Endothelial cell of hepatic sinusoid (primary cell): Measurements from ENCODE around the gene RRAGA.
"Not testable (repeated sequence)": the region's sequence is repeated elsewhere in the genome, so short reads cannot be mapped to it uniquely, and the experiment has no call there.

Experiments
- in situ Hi-C: cut with HindIII; loops from 2 replicates; pipeline ENCODE4 v1.10.0; 2017; ENCODE audit warnings: low sequenced_read_pairs

RRAGA gene

DNA sequence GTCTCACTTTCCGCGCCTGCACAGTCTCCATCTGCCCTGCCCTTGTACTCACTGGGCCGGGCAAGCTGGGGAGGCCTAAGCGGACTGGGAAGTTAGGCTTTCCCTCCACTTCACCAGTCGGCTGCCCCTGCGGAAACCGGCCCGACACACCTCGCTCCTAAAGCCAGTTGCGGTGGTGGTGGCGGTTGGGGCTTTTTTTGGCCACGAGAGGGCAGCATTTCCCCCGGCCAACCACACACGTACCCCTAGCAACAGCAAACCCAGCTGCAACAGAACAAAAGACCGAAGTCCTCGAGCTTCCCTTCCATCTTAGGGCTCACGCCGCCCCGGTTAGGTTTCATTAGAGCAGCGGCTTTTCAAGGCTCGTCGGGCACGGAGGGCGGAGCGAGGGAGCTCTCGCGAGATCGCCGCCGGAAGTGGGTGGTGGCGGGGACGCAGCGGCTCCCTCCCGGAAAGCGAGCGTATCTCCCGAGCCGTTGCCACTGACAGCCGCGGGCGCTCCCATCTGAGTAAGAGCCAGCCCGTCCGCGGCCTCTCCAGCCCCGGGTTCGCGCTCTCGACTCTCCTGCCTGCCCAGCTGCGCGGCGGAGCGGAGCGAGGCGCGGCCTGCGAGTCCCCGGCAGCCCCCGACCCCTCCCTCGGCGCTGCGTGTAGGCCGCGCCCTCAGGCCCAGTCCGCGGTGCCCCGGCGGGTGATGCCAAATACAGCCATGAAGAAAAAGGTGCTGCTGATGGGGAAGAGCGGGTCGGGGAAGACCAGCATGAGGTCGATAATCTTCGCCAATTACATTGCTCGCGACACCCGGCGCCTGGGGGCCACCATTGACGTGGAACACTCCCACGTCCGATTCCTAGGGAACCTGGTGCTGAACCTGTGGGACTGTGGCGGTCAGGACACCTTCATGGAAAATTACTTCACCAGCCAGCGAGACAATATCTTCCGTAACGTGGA lies at the start of gene RRAGA:
Gene RRAGA (plus strand): TSS at position 462 of the 951 bp plus-strand sequence. CDS start 233 bp downstream, at position 695.
- in situ Hi-C loops = no loop called here

- in situ Hi-C loops = no loop called here
Measured at GRCh38 chr9:19000133-19000532, 49.1 kb upstream of the RRAGA start.

GRCh38 chr9:19009391-19009965 lies 39.7 kb upstream of the RRAGA start:
- in situ Hi-C loops = no loop called here

- in situ Hi-C loops = no loop called here
Measured at GRCh38 chr9:19018201-19018600, 31.0 kb upstream of the RRAGA start.

DNA sequence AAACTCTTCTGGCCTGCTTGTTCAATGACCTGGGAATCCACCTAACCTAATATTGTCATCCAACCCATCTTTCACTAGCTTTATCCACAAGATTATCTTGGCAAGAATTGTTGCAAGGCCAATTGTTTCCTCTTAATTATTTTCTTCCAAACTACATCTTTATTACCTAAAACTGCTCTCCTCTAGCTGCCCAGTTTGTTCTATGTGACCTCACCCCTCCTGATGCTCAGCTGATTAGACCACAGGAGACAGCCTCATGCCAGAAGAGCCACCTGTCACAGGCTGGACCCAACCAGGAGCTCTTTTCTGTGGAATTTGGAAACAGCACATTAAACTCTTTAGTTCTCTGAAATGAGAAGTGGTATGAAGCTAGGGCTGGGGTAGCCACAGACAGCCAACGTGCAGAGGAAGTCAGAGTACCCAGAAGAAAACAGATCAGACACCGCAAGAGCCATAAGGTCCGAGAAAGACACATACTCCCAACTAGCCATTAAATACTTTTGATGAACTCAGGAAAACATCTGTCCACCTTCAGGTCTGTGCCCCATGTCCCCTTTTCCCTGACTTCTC lies 28.3 kb upstream of the RRAGA start:
- in situ Hi-C loops = no loop called here

GRCh38 chr9:19021649-19022048 lies 27.6 kb upstream of the RRAGA start:
- in situ Hi-C loops = not testable (repeated sequence)

- in situ Hi-C loops = no loop called here
Measured at GRCh38 chr9:19022206-19022605, 27.0 kb upstream of the RRAGA start.

DNA sequence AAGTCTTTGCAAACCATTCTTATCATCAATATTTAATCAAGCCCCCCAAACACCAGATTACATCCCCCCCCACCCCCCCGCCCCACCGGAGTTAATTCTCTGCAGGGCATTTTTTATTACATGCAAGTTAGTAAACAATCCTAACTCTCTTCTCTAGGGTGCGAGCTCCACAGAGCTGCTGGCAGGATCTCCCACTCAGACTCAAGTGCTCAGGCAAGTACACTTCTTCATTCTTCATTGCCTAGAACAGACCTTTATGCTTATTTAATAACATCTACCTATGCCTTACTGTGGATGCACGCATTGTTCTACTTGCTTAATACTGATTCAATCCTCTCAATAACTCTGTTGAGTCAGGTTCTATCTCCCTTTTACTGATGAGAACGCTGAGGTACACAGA lies 26.1 kb upstream of the RRAGA start:
- in situ Hi-C loops = no loop called here

DNA sequence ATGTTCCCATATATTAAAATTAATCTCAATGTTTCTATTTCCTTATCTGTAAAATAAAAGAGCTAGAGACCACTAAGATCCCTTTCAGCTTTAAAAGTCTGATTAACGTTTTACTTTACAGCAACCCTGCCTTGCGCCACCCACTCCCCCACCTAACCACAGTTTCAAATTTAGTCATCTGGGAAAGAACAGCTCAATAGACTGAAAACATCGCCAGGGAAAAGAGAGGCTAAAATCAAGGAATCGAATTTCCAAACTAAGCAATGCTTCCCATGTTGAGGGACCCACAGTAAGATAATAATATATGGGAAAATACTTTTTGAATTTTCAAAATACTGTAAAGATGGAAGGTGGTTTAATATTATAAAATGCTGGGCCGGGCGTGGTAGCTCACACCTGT lies 22.9 kb upstream of the RRAGA start:
- in situ Hi-C loops = no loop called here

DNA sequence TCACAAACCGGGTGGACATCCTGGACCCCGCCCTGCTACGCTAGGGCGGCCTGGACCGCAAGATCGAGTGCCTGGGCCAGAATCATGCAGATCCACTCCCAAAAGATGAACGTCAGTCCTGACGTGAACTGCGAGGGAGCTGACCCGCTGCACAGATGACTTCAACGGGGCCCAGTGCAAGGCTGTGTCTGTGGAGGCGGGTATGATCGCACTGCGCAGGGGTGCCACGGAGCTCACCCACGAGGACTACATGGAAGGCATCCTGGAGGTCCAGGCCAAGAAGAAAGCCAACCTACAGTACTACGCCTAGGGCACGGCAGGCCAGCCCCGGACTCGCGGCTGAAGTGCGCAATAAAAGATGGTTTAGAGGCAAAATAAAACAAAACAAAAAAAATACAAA lies 21.4 kb upstream of the RRAGA start:
- in situ Hi-C loops = no loop called here

GRCh38 chr9:19028835-19029451 lies 20.3 kb upstream of the RRAGA start:
- in situ Hi-C loops = no loop called here

- in situ Hi-C loops = loop anchor here (5.0 kb wide), 1 partner anchor 774 kb away; no protein-coding TSS in a partner anchor
Measured at GRCh38 chr9:19030899-19031298, 18.3 kb upstream of the RRAGA start.

- in situ Hi-C loops = loop anchor here (5.0 kb wide), 1 partner anchor 775 kb away; no protein-coding TSS in a partner anchor
Measured at GRCh38 chr9:19032406-19032805, 16.8 kb upstream of the RRAGA start.

DNA sequence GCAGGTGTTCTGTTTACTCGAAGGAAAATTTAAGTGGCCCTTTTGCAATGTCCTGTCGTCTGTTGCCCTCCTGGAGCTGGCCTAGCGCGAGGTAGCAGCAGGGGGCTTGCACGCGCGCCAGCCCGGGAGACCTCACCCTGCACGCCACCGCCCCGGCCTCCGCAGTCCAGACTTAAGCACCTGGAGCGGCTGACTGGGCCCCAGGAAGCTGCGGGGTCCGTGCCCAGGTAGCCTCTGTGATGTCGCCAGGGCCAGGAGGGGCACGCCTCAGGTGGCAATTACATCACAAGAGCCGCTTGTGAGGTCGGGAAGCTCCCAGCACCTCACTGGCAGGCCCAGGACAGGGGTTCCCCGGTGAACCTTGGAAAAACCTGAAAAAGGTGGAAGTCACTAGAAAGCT lies 16.2 kb upstream of the RRAGA start, which contains the start of gene SAXO1:
Gene SAXO1 (minus strand): TSS at position 195 of the 400 bp plus-strand sequence. CDS start 301 bp downstream, outside the sequence.
- in situ Hi-C loops = loop anchor here (5.0 kb wide), 1 partner anchor 776 kb away; no protein-coding TSS in a partner anchor

GRCh38 chr9:19036611-19037010 lies 12.6 kb upstream of the RRAGA start:
- in situ Hi-C loops = no loop called here

DNA sequence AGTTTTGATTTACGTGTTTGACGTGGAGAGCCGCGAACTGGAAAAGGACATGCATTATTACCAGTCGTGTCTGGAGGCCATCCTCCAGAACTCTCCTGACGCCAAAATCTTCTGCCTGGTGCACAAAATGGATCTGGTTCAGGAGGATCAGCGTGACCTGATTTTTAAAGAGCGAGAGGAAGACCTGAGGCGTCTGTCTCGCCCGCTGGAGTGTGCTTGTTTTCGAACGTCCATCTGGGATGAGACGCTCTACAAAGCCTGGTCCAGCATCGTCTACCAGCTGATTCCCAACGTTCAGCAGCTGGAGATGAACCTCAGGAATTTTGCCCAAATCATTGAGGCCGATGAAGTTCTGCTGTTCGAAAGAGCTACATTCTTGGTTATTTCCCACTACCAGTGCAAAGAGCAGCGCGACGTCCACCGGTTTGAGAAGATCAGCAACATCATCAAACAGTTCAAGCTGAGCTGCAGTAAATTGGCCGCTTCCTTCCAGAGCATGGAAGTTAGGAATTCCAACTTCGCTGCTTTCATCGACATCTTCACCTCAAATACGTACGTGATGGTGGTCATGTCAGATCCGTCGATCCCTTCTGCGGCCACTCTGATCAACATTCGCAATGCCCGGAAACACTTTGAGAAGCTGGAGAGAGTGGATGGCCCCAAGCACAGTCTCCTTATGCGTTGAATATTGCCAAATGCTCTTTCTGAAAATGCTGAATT lies 850 bp downstream of the RRAGA start:
- in situ Hi-C loops = no loop called here

DNA sequence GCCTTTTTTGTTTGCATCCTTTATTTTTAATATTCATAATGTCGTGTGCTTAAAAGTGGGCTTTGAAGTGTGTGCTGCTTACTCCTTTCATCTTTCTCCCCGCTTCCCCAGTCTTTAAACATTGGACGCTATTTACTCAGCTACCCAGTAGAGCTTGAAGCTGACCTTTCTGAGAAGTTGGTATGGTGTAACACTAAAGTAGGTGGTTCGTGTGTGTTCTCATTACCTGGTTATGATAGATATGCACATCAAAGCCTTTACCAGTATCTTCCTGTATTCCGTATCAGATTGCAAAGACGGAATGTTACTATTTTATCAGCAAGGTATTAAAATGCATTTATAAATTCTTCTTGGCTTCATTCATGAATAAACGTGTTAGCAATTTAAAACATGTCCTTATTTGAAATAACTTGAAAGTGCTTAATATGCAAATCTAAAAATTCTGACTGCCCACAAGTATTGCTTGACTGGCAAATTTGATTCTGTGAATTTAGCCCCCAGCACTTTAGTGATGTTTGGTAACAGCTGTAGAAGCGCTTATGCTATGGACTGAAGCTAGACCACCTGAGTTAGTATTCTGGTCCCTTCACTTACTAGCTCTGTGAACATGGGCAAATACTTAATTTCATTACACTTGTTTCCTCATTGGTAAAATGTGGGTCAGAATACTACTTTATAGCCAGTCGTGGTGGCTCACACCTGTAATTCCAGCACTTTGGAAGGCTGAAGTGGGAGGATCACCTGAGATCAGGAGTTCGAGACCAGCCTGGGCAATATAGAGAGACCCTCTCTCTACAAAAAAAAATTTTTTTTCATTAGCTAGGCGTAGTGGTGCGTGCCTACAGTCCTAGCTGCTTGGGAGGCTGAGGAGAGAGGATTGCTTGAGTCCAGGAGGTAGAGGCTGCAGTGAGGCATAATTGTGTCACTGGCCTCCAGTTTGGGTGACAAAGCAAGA lies 1.7 kb downstream of the RRAGA start:
- in situ Hi-C loops = no loop called here

GRCh38 chr9:19057033-19057432 lies 7.8 kb downstream of the RRAGA start:
- in situ Hi-C loops = no loop called here

GRCh38 chr9:19074229-19074628 lies 25.0 kb downstream of the RRAGA start:
- in situ Hi-C loops = no loop called here
